Measurements from ENCODE around the gene KIF25.

DNA sequence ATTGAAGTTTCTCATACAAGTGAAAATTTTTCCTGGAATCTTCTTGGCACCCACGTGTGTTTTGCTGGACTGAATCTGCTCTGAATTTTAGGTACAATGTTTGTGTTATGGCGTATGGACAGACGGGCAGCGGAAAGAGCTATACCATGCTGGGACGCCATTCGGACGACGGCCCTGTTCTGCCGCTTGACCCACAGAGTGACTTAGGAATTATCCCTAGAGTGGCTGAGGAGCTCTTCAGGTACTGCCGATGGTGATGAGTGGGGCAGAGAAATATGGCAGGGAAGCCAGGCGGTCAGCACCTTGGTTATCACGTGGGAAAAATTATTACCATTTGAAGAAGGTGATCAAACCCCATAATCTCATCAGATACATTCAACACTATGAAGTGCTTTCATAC lies 36.3 kb downstream of the KIF25 start:
- TF ChIP-seq, protein P1, sequence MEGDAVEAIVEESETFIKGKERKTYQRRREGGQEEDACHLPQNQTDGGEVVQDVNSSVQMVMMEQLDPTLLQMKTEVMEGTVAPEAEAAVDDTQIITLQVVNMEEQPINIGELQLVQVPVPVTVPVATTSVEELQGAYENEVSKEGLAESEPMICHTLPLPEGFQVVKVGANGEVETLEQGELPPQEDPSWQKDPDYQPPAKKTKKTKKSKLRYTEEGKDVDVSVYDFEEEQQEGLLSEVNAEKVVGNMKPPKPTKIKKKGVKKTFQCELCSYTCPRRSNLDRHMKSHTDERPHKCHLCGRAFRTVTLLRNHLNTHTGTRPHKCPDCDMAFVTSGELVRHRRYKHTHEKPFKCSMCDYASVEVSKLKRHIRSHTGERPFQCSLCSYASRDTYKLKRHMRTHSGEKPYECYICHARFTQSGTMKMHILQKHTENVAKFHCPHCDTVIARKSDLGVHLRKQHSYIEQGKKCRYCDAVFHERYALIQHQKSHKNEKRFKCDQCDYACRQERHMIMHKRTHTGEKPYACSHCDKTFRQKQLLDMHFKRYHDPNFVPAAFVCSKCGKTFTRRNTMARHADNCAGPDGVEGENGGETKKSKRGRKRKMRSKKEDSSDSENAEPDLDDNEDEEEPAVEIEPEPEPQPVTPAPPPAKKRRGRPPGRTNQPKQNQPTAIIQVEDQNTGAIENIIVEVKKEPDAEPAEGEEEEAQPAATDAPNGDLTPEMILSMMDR (conservative IDR thresholded peaks at IDR 0.05; ENCODE audit: low read depth, low read length): no peak
- no peak for TF ChIP-seq EZH2 (IDR thresholded peaks at IDR 0.05; ENCODE audit: borderline replicate concordance, low read depth, low read length, poor library complexity, severe bottlenecking)
